ENCODE measurements around the gene TMEM200B. TPM values are rescaled to one million over a fixed set of nuclear protein-coding genes. Genes with fewer than 3 reads are reported as not detected.

The TMEM200B gene
- total and polyA plus RNA-seq, 4 donors: 1.9 to 10.5 (median 4.7) TPM

DNA sequence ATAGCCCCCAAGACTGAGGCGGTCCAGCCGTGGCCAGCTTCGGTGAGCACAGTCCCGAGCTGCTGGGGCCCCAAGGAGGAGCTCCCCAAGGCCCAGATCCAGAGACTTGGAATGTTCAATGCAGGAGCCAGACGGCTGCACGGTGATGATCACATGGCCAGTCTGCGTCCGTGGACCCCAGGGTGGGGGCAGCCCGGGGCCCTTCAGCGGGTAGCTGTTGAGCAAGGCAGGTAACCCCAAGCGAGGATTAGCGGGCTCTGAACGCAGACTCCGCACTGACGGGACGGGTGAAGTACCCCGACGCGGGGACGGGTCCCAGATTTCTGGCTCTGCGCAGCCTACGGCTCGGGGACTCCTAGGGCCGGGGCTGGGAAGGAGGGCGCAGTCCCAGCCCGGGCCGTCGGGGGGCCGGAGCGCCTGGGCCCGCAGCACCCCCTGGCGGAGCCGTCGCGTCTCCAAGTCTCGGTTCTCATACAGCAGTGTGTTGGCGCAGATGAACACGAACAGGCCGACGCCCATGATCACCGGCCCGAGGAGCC lies 2.7 kb downstream of the TMEM200B start:
- no peak overlapping the region for H3K4me3 ChIP-seq
- H3K36me3 ChIP-seq (ENCODE audit: control insufficient read depth in 4 of 4, insufficient read depth in 4 of 4, low read length in 4 of 4): peaks cover 0 to 10% (median 4%) of the 10 kb centered on the region in 4 donors
- no peak for ATAC-seq (ENCODE audit: insufficient read depth, low FRiP score)
- H3K9me3 ChIP-seq (ENCODE audit: control insufficient read depth in 4 of 4, insufficient read depth in 3 of 4, low read length in 3 of 4): no peaks in the 10 kb centered on the region
- H3K27ac ChIP-seq (ENCODE audit: low read depth in 1 of 2, low read length in 1 of 2): no peak overlapping the region
- peak; percentile 66 to 74 (median 70) for DNase-seq
- peaks cover 0 to 33% (median 16%) of the 10 kb centered on the region in 5 donors for H3K4me1 ChIP-seq (ENCODE audit: control insufficient read depth in 5 of 5, insufficient read depth in 5 of 5, low read length in 5 of 5)
- H3K9ac ChIP-seq (ENCODE audit: insufficient read depth in 1 of 2, low read length in 2 of 2): no peak overlapping the region
- TF ChIP-seq, protein P1, sequence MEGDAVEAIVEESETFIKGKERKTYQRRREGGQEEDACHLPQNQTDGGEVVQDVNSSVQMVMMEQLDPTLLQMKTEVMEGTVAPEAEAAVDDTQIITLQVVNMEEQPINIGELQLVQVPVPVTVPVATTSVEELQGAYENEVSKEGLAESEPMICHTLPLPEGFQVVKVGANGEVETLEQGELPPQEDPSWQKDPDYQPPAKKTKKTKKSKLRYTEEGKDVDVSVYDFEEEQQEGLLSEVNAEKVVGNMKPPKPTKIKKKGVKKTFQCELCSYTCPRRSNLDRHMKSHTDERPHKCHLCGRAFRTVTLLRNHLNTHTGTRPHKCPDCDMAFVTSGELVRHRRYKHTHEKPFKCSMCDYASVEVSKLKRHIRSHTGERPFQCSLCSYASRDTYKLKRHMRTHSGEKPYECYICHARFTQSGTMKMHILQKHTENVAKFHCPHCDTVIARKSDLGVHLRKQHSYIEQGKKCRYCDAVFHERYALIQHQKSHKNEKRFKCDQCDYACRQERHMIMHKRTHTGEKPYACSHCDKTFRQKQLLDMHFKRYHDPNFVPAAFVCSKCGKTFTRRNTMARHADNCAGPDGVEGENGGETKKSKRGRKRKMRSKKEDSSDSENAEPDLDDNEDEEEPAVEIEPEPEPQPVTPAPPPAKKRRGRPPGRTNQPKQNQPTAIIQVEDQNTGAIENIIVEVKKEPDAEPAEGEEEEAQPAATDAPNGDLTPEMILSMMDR (IDR thresholded peaks at IDR 0.05; ENCODE audit: control extremely low read depth, extremely low read depth): peak; percentile 27
- 35 to 36% methylated on average over 33 to 42 of the region's 42 CpGs for whole genome bisulfite sequencing, 2 donors
- peaks cover 0 to 13% (median 0%) of the 10 kb centered on the region in 3 donors for H3K27me3 ChIP-seq (ENCODE audit: control insufficient read depth in 3 of 3, insufficient read depth in 3 of 3, low read length in 2 of 3)

DNA sequence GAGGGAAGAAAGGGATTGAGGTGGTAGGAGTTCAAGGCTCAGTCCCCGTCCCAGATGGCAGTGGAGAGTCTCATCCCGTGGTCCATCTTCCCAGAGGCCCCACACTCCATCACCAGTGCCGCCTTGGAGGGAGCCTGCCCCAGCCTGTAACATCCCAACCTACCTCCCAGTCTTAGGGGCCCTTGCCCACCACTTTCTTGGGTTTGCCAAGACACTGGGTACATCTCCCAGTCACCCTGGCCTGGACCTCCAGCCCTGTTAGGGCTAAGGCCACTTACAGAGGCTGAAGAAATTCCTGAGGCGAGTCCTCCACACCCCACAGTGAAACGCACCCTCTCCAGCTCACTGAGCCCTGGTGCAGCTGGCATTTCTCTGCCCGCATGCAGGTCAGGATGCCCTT lies 3.3 kb downstream of the TMEM200B start:
- H3K4me1 ChIP-seq (ENCODE audit: control insufficient read depth in 5 of 5, insufficient read depth in 5 of 5, low read length in 5 of 5): peaks cover 0 to 30% (median 16%) of the 10 kb centered on the region in 5 donors
- H3K27me3 ChIP-seq (ENCODE audit: control insufficient read depth in 3 of 3, insufficient read depth in 3 of 3, low read length in 2 of 3): peaks cover 0 to 13% (median 0%) of the 10 kb centered on the region in 3 donors
- ATAC-seq (ENCODE audit: insufficient read depth, low FRiP score): no peak
- H3K9ac ChIP-seq (ENCODE audit: insufficient read depth in 1 of 2, low read length in 2 of 2): no peak overlapping the region
- DNase-seq: no peak
- TF ChIP-seq, protein P1 (IDR thresholded peaks at IDR 0.05; ENCODE audit: control extremely low read depth, extremely low read depth): no peak
- peaks cover 0 to 17% (median 4%) of the 10 kb centered on the region in 4 donors for H3K36me3 ChIP-seq (ENCODE audit: control insufficient read depth in 4 of 4, insufficient read depth in 4 of 4, low read length in 4 of 4)
- 94 to 95% methylated on average over 6 of the region's 6 CpGs for WGBS, 2 donors
- no peak overlapping the region for H3K27ac ChIP-seq (ENCODE audit: low read depth in 1 of 2, low read length in 1 of 2)
- no peaks in the 10 kb centered on the region for H3K9me3 ChIP-seq (ENCODE audit: control insufficient read depth in 4 of 4, insufficient read depth in 3 of 4, low read length in 3 of 4)
- no peak overlapping the region for H3K4me3 ChIP-seq

DNA sequence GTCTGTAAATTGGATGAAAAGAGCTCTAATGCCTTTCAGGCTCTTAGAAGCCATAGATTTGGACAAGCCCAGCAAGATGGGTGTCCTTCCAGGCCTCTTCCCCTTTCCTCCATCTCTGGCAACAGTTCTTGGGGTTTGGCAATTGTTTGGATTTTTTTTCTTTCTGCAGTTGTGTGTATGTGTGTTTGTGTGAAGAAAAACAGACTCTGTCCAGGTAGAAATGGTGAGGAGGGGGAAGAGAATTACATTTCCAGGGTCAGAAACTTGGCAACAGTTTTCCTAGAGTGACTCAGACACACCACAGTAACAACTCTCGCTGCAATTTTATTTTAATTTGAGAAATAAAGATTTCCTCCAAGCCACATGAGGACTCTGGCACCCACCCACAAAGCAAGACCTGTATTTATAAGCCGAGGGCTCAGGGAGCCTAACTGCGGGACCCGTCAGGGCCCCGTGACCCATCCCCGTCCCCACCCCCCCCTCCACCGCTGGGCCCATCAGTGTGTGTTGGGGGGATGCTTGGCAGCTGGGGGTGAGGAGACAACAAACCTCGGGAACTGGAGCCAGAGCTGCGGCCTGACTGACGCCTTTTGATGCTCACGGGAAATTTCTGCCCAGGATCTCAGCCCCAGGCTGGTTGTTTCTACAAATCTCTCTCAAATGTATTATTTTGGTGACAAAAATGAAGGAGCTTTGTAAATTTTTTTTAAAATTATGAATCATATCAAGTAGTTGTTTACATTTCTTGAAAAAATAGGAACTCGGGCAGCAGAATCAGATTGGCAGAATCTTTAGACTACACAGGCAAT lies 4.4 kb downstream of the TMEM200B start:
- Histone ChIP-seq H3K27me3 (ENCODE audit: control insufficient read depth in 3 of 3, insufficient read depth in 3 of 3, low read length in 2 of 3) (peaks cover 0 to 13% (median 0%) of the 10 kb centered on the region in 3 donors), H3K4me1 (ENCODE audit: control insufficient read depth in 5 of 5, insufficient read depth in 5 of 5, low read length in 5 of 5) (peaks cover 0 to 26% (median 16%) of the 10 kb centered on the region in 5 donors), H3K4me3 (no peak overlapping the region), H3K27ac (ENCODE audit: low read depth in 1 of 2, low read length in 1 of 2) (no peak overlapping the region), H3K36me3 (ENCODE audit: control insufficient read depth in 4 of 4, insufficient read depth in 4 of 4, low read length in 4 of 4) (peaks cover 0 to 19% (median 4%) of the 10 kb centered on the region in 4 donors), H3K9me3 (ENCODE audit: control insufficient read depth in 4 of 4, insufficient read depth in 3 of 4, low read length in 3 of 4) (no peaks in the 10 kb centered on the region), H3K9ac (ENCODE audit: insufficient read depth in 1 of 2, low read length in 2 of 2) (peak overlapping the region in 1 of 2 donors; percentile 36)
- ATAC-seq (ENCODE audit: insufficient read depth, low FRiP score) (no peak), DNase-seq (peak in 2 of 3 donors; percentile 46 to 64)
- TF ChIP-seq, protein P1 (IDR thresholded peaks at IDR 0.05; ENCODE audit: control extremely low read depth, extremely low read depth): no peak
- WGBS, 2 donors: 75 to 84% methylated on average over 12 of the region's 12 CpGs
